ENCODE data around the gene KIAA1210. TPM values are rescaled to one million over a fixed set of nuclear protein-coding genes. Genes with fewer than 3 reads are reported as not detected.

KIAA1210 gene
- total and polyA plus RNA-seq, 10 of the 15 experiments (the other 5 are each of a cell fraction or from before 2014, with no cell fraction given) = 0.01 TPM; not detected in 9

DNA sequence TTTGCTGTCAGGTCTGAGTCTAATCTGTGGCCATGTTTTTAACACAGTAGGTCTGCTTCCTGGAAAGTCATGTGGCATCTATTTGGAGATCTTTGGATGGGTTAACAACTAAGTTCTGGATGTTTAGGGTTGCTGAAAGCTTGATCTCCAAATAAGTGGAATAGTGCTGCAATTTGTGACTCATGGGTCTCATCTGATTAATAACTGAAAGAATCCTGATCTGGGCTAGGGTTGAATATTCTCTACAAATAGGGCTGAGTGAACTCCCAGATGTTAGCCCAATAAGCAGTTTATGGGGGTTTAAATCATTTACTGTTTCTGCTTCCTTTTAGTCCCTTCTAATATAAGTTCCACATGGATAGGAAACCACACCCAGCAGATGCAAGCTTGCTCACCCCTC lies 31.7 kb downstream of the KIAA1210 start:
- SMC1A ChIA-PET (ENCODE audit: uncharacterized antibody, unreplicated experiment) = interaction anchor here (1.2 kb wide), 1 partner anchor 12 kb away, joined by 3 read pairs; no protein-coding TSS in a partner anchor
- in situ Hi-C loops (cut with MboI) = no loop called here
- intact Hi-C loops (cut with micrococcal nuclease; ENCODE audit: unreplicated experiment) = no loop called here
- no peak overlapping the region for H3K4me2 ChIP-seq (ENCODE audit: control insufficient read depth, insufficient read depth)
- no peaks in the 10 kb centered on the region for H3K4me1 ChIP-seq (ENCODE audit: control insufficient read depth, insufficient read depth, low read length)
- peaks cover 0 to 3% of the 10 kb centered on the region in 2 experiments; a peak in 2 of 4 replicates for H3K27me3 ChIP-seq (replicated peaks in 1 of 2; ENCODE audit: control insufficient read depth in 2 of 2, insufficient read depth in 2 of 2, low read length in 1 of 2)
- H3K9ac ChIP-seq (ENCODE audit: control insufficient read depth, insufficient read depth, low read length) = no peak overlapping the region
- no peaks in the 10 kb centered on the region for H3K79me2 ChIP-seq (ENCODE audit: control insufficient read depth, insufficient read depth, low read length)
- no peak overlapping the region for H2AFZ ChIP-seq (ENCODE audit: control insufficient read depth, low read depth, low read length)
- no peak overlapping the region for H3K27ac ChIP-seq (ENCODE audit: control insufficient read depth, insufficient read depth)
- DNase-seq (ENCODE audit: low read depth, low spot score) (no peak), FAIRE-seq (no peak), ATAC-seq (no peak)
- no peaks in the 10 kb centered on the region for H4K20me1 ChIP-seq (ENCODE audit: control insufficient read depth, insufficient read depth)
- POLR2A ChIA-PET = no interaction called here
- H3K9me3 ChIP-seq (replicated peaks; ENCODE audit: control insufficient read depth, insufficient read depth, low read length) = no peaks in the 10 kb centered on the region
- TF ChIP-seq KAT2A (conservative IDR thresholded peaks at IDR 0.05; ENCODE audit: control insufficient read depth, low read depth, low read length) = no peak
- TF ChIP-seq CBX5 (IDR thresholded peaks at IDR 0.05; ENCODE audit: low read depth) = no peak
- TF ChIP-seq, protein P1, sequence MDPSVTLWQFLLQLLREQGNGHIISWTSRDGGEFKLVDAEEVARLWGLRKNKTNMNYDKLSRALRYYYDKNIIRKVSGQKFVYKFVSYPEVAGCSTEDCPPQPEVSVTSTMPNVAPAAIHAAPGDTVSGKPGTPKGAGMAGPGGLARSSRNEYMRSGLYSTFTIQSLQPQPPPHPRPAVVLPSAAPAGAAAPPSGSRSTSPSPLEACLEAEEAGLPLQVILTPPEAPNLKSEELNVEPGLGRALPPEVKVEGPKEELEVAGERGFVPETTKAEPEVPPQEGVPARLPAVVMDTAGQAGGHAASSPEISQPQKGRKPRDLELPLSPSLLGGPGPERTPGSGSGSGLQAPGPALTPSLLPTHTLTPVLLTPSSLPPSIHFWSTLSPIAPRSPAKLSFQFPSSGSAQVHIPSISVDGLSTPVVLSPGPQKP (IDR thresholded peaks at IDR 0.05; ENCODE audit: low read depth, low read length) = no peak
- TF ChIP-seq, protein P2, sequence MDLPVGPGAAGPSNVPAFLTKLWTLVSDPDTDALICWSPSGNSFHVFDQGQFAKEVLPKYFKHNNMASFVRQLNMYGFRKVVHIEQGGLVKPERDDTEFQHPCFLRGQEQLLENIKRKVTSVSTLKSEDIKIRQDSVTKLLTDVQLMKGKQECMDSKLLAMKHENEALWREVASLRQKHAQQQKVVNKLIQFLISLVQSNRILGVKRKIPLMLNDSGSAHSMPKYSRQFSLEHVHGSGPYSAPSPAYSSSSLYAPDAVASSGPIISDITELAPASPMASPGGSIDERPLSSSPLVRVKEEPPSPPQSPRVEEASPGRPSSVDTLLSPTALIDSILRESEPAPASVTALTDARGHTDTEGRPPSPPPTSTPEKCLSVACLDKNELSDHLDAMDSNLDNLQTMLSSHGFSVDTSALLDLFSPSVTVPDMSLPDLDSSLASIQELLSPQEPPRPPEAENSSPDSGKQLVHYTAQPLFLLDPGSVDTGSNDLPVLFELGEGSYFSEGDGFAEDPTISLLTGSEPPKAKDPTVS (IDR thresholded peaks at IDR 0.05; ENCODE audit: low read depth, low read length) = no peak
- no peak for TF ChIP-seq MEF2A (IDR thresholded peaks at IDR 0.05; ENCODE audit: insufficient read depth, low read depth, low read length)
- TF ChIP-seq, protein P3, sequence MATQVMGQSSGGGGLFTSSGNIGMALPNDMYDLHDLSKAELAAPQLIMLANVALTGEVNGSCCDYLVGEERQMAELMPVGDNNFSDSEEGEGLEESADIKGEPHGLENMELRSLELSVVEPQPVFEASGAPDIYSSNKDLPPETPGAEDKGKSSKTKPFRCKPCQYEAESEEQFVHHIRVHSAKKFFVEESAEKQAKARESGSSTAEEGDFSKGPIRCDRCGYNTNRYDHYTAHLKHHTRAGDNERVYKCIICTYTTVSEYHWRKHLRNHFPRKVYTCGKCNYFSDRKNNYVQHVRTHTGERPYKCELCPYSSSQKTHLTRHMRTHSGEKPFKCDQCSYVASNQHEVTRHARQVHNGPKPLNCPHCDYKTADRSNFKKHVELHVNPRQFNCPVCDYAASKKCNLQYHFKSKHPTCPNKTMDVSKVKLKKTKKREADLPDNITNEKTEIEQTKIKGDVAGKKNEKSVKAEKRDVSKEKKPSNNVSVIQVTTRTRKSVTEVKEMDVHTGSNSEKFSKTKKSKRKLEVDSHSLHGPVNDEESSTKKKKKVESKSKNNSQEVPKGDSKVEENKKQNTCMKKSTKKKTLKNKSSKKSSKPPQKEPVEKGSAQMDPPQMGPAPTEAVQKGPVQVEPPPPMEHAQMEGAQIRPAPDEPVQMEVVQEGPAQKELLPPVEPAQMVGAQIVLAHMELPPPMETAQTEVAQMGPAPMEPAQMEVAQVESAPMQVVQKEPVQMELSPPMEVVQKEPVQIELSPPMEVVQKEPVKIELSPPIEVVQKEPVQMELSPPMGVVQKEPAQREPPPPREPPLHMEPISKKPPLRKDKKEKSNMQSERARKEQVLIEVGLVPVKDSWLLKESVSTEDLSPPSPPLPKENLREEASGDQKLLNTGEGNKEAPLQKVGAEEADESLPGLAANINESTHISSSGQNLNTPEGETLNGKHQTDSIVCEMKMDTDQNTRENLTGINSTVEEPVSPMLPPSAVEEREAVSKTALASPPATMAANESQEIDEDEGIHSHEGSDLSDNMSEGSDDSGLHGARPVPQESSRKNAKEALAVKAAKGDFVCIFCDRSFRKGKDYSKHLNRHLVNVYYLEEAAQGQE (IDR thresholded peaks at IDR 0.05; ENCODE audit: low read depth, low read length) = no peak
- TF ChIP-seq, protein P4, sequence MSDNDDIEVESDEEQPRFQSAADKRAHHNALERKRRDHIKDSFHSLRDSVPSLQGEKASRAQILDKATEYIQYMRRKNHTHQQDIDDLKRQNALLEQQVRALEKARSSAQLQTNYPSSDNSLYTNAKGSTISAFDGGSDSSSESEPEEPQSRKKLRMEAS (IDR thresholded peaks at IDR 0.05; ENCODE audit: low read depth, low read length) = no peak
- TF ChIP-seq KLF5 (IDR thresholded peaks at IDR 0.05; ENCODE audit: partially characterized antibody) = no peak
- TF ChIP-seq LARP7 (IDR thresholded peaks at IDR 0.05) = no peak
- TF ChIP-seq CREB1 (IDR thresholded peaks at IDR 0.05; ENCODE audit: low read depth) = no peak
- no peak overlapping the region for H3K4me3 ChIP-seq
- no peaks in the 10 kb centered on the region for H3K36me3 ChIP-seq (ENCODE audit: control insufficient read depth in 2 of 2, insufficient read depth in 2 of 2, low read length in 1 of 2)
- RAD21 ChIA-PET (ENCODE audit: unreplicated experiment) = interaction anchor here (1.1 kb wide), 1 partner anchor 91 kb away, joined by 3 read pairs; no protein-coding TSS in a partner anchor
- CTCF ChIA-PET = no interaction called here
- no TSS peak for BruUV-seq (replicated peaks)
